Suprapubic skin (tissue), 3 donors: ENCODE measurements around the gene MDFI.

ENCODE experiments used
- POLR2A ChIP-seq, 2 donors: fragments of 450-650 bp; IDR thresholded peaks; one replicate each; pipeline ENCODE4 v1.6.1; 2017; ENCODE audit warnings: antibody characterized with exemption in 2 of 2, mild to moderate bottlenecking in 2 of 2, moderate library complexity in 2 of 2
- TF ChIP-seq, protein P1 (sequence below), 2 donors: fragments of 200-600 bp in 1 of 2; fragments of 450-650 bp in 1 of 2; sonication (generic) in 1 of 2; IDR thresholded peaks; one replicate each; pipeline ENCODE4 v1.5.1; 2016 to 2019; ENCODE audit warnings: antibody characterized with exemption in 2 of 2, mild to moderate bottlenecking in 1 of 2, moderate library complexity in 1 of 2

DNA sequence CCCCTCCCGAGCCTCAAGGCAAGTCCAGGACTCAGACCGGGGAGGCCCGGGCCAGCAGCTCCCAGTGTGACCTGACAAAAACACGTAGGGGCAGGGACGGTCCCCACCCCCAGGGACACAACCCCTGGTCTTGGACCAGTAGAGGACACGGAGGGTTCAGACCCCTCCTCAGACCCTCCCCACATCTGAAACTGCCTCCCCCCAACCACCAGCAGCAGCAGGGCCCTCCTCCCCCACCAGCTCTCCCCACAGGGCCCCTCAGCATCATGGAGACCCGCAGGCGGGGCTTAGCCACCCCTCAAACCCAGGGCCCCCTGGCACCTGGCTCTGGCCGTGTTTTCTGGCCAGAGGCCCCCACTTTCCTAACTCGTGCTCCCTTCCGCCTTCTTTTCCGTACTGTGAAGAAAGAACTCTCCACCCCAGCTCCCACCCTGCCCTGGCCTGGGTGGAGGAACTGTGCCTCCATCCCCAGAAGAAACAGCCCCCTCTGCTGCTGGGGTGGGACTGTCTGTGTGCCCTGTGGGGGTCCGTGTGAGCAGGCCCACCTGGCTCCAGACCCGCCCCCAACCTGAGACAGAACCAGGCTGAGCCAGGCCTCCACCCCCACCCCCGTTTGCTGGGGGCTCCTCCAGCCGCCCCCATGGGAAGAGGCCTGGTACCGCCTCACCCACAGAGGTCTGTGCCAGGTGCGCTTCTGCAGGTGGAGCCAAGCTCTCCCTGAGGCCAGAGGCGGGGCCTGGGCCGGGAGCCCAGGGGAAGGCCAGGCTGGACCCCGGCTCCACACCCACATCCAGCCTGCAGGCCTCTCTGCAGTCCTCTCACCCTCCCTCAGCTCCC lies 39.0 kb upstream of the MDFI start:
- no peak for TF ChIP-seq POLR2A (IDR thresholded peaks at IDR 0.05)
- TF ChIP-seq, protein P1, sequence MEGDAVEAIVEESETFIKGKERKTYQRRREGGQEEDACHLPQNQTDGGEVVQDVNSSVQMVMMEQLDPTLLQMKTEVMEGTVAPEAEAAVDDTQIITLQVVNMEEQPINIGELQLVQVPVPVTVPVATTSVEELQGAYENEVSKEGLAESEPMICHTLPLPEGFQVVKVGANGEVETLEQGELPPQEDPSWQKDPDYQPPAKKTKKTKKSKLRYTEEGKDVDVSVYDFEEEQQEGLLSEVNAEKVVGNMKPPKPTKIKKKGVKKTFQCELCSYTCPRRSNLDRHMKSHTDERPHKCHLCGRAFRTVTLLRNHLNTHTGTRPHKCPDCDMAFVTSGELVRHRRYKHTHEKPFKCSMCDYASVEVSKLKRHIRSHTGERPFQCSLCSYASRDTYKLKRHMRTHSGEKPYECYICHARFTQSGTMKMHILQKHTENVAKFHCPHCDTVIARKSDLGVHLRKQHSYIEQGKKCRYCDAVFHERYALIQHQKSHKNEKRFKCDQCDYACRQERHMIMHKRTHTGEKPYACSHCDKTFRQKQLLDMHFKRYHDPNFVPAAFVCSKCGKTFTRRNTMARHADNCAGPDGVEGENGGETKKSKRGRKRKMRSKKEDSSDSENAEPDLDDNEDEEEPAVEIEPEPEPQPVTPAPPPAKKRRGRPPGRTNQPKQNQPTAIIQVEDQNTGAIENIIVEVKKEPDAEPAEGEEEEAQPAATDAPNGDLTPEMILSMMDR (IDR thresholded peaks at IDR 0.05): no peak
